K562 (cell line): ENCODE data around the gene ARHGAP18. TPM values are rescaled to one million over a fixed set of nuclear protein-coding genes. Genes with fewer than 3 reads are reported as not detected.

Source experiments
- ATAC-seq: fragments of 200-7000 bp; cut with Tn5 transposase; 3 replicates; pipeline ENCODE4 v1.9.1; 2020; ENCODE audit warnings: moderate library complexity
- BruUV-seq: library from RNA; stranded (reverse); fragments of 400-500 nt; replicated peaks from 2 replicates; lab custom pipeline; 2021; lab: Mats Ljungman, UMichigan
- CTCF ChIA-PET: fragments of 300-600 bp; formaldehyde crosslinking; extraction: SDS; loops from one replicate; lab custom pipeline; 2021; ENCODE audit warnings: low intra/inter-chr PET ratio; lab: Yijun Ruan, JAX
- POLR2A ChIA-PET: fragments of 300-600, 350-650 bp; sonication (Branson Sonifier 250); formaldehyde crosslinking; extraction: SDS; loops from one replicate; lab custom pipeline; 2021; ENCODE audit warnings: antibody characterized with exemption, inconsistent platforms; lab: Yijun Ruan, JAX
- DNase-seq, 4 experiments: peaks; one replicate each; pipeline versions ENCODE4 v3.0.0 to v3.0.0-alpha.2; 2011 to 2018; ENCODE audit warnings: low spot score in 3 of 4, mixed read lengths in 3 of 4; ENCODE audit errors: extremely low read depth in 1 of 4
- FAIRE-seq: peaks from 2 replicates; lab custom pipeline; 2011; peaks lifted over from hg19 to GRCh38; lab: Jason Lieb, UNC
- H2AFZ ChIP-seq: 2 replicates; pipeline ENCODE4 v1.6.0; 2011; ENCODE audit warnings: low read depth, low read length, control low read depth, inconsistent platforms
- H3K27ac ChIP-seq: fragments of 200-600 bp; 3 replicates; pipeline ENCODE4 v1.8.0; 2011; ENCODE audit warnings: low read depth, mild to moderate bottlenecking, control low read depth, inconsistent platforms, low read length, moderate library complexity, mixed read lengths; ENCODE audit errors: extremely low read depth
- H3K27me3 ChIP-seq, 2 experiments: fragments of 300-600 bp in 1 of 2; 2 replicates in 1 of 2; 3 replicates in 1 of 2; pipeline versions ENCODE4 v1.6.0 to v1.8.0; 2011; ENCODE audit warnings: inconsistent platforms in 2 of 2, low read length in 2 of 2, mild to moderate bottlenecking in 1 of 2, mixed read lengths in 1 of 2, moderate library complexity in 1 of 2; ENCODE audit not compliant: control insufficient read depth in 2 of 2, insufficient read depth in 2 of 2
- H3K36me3 ChIP-seq: fragments of 300-600 bp; 3 replicates; pipeline ENCODE4 v1.8.0; 2011; ENCODE audit warnings: mild to moderate bottlenecking, low read length, inconsistent platforms; ENCODE audit not compliant: control insufficient read depth, insufficient read depth
- H3K4me1 ChIP-seq, 2 experiments: fragments of 200-600 bp in 1 of 2; replicated peaks in 1 of 2; 2 replicates in 1 of 2; 3 replicates in 1 of 2; pipeline versions ENCODE4 v1.5.1 to v1.8.0; 2011; ENCODE audit warnings: inconsistent platforms in 2 of 2, low read length in 2 of 2, mild to moderate bottlenecking in 1 of 2, mixed read lengths in 1 of 2, moderate library complexity in 1 of 2; ENCODE audit not compliant: control insufficient read depth in 2 of 2, insufficient read depth in 2 of 2
- H3K4me2 ChIP-seq: 2 replicates; pipeline ENCODE4 v1.6.1; 2011; ENCODE audit warnings: low read length, control low read depth, inconsistent platforms, mixed read lengths; ENCODE audit not compliant: insufficient read depth
- H3K4me3 ChIP-seq: fragments of 200-600 bp; sonication (generic), shearing (Covaris generic); 2 replicates; pipeline ENCODE4 v1.5.1; 2016; ENCODE audit warnings: control low read depth, inconsistent platforms
- H3K79me2 ChIP-seq: fragments of 200-600 bp; 3 replicates; pipeline ENCODE4 v1.8.0; 2011; ENCODE audit warnings: low read length, inconsistent platforms; ENCODE audit not compliant: control insufficient read depth, insufficient read depth
- H3K9ac ChIP-seq, 2 experiments: 2 replicates each; pipeline versions ENCODE4 v1.6.0 to v1.6.1; 2011; ENCODE audit warnings: low read depth in 2 of 2, low read length in 2 of 2, control low read depth in 1 of 2, inconsistent platforms in 1 of 2, mild to moderate bottlenecking in 1 of 2, mixed read lengths in 1 of 2; ENCODE audit not compliant: insufficient read depth in 1 of 2
- H3K9me1 ChIP-seq: one replicate; pipeline ENCODE4 v1.6.0; 2011; ENCODE audit warnings: inconsistent platforms, mild to moderate bottlenecking, low read length, moderate library complexity; ENCODE audit not compliant: control insufficient read depth, insufficient read depth
- H3K9me3 ChIP-seq: replicated peaks from 2 replicates; pipeline ENCODE4 v1.5.1; 2011; ENCODE audit warnings: low read depth, low read length, inconsistent platforms; ENCODE audit not compliant: control insufficient read depth, insufficient read depth
- H4K20me1 ChIP-seq: replicated peaks from 2 replicates; pipeline ENCODE4 v1.6.1; 2011; ENCODE audit warnings: low read length, inconsistent platforms, mixed read lengths; ENCODE audit not compliant: control insufficient read depth, insufficient read depth
- CEBPG ChIP-seq, 3 experiments: fragments of 200-800 bp in 1 of 3; sonication (Bioruptor generic) in 1 of 3; sonication (generic) in 1 of 3; formaldehyde crosslinking in 1 of 3; IDR thresholded peaks in 2 of 3; conservative IDR thresholded peaks in 1 of 3; 2 replicates each; pipeline versions ENCODE4 v1.6.1 to v1.8.0; 2016 to 2022; ENCODE audit warnings: missing compliant biosample characterization in 2 of 3, missing genetic modification characterization in 2 of 3, mild to moderate bottlenecking in 1 of 3, missing genetic modification reagents in 1 of 3
- CTBP1 ChIP-seq: fragments of 450-650 bp; IDR thresholded peaks from 2 replicates; pipeline ENCODE4 v1.6.1; 2016; ENCODE audit warnings: borderline replicate concordance
- EHMT2 ChIP-seq: fragments of 450-650 bp; IDR thresholded peaks from 2 replicates; pipeline ENCODE4 v1.6.1; 2018; ENCODE audit warnings: antibody characterized with exemption
- GATA2 ChIP-seq: sonication (generic); formaldehyde crosslinking; IDR thresholded peaks from 2 replicates; pipeline ENCODE4 v1.4.0; 2020; ENCODE audit warnings: mild to moderate bottlenecking, missing genetic modification reagents
- ID3 ChIP-seq, 2 experiments: fragments of 250-450 bp in 1 of 2; fragments of 450-650 bp in 1 of 2; sonication (Bioruptor Pico) in 1 of 2; IDR thresholded peaks; 2 replicates each; pipeline versions ENCODE4 v1.6.1 to v1.8.0; 2016 to 2021; ENCODE audit warnings: mild to moderate bottlenecking in 2 of 2, moderate library complexity in 2 of 2, missing compliant biosample characterization in 1 of 2, missing genetic modification characterization in 1 of 2
- KDM2B ChIP-seq: fragments of 250-450 bp; sonication (Bioruptor Pico); IDR thresholded peaks from 2 replicates; pipeline ENCODE4 v1.8.0; 2021; ENCODE audit warnings: mild to moderate bottlenecking, moderate library complexity
- MTA3 ChIP-seq: fragments of 450-650 bp; formaldehyde crosslinking; IDR thresholded peaks from 2 replicates; pipeline ENCODE4 v1.6.1; 2017; ENCODE audit warnings: mild to moderate bottlenecking, borderline replicate concordance
- PKNOX1 ChIP-seq: fragments of 450-650 bp; IDR thresholded peaks from 2 replicates; pipeline ENCODE4 v1.6.1; 2016
- SMARCB1 ChIP-seq: IDR thresholded peaks from 2 replicates; pipeline ENCODE4 v1.6.1; 2011; ENCODE audit warnings: improper control_type of control experiment, low read depth; ENCODE audit not compliant: insufficient read length
- SMARCE1 ChIP-seq: fragments of 450-650 bp; IDR thresholded peaks from 2 replicates; pipeline ENCODE4 v1.7.1; 2016; ENCODE audit warnings: mild to moderate bottlenecking
- ZNF57 ChIP-seq: fragments of 450-650 bp; formaldehyde crosslinking; IDR thresholded peaks from 2 replicates; pipeline ENCODE4 v1.4.0; 2020; ENCODE audit warnings: mild to moderate bottlenecking, moderate library complexity
- ZNF592 ChIP-seq: fragments of 450-650 bp; IDR thresholded peaks from 2 replicates; pipeline ENCODE4 v1.6.1; 2017; ENCODE audit warnings: antibody characterized with exemption, mild to moderate bottlenecking
- ZNF766 ChIP-seq: fragments of 200-800 bp; sonication (Bioruptor generic); conservative IDR thresholded peaks from 2 replicates; pipeline ENCODE4 v1.6.1; 2016; ENCODE audit warnings: missing genetic modification characterization, missing compliant biosample characterization
- ZNF780A ChIP-seq: fragments of 250-450 bp; sonication (Bioruptor Pico); IDR thresholded peaks from 2 replicates; pipeline ENCODE4 v1.5.0; 2021; ENCODE audit warnings: mild to moderate bottlenecking
- in situ Hi-C: fragments of 300-500 bp; cut with MboI; formaldehyde crosslinking; loops from 4 replicates; pipeline ENCODE4 v1.15.0; 2018; ENCODE audit warnings: inconsistent platforms, mixed read lengths
- intact Hi-C: fragments of 100-400 bp; cut with micrococcal nuclease; formaldehyde crosslinking; loops from 2 replicates; pipeline ENCODE4 v1.14.2; 2022
- polyA plus RNA-seq, 8 experiments: library from polyadenylated mRNA; depleted of rRNA in 4 of 8; stranded (reverse) in 5 of 8; unstranded in 3 of 8; fragments of >200 nt; fragmentation: Nextera tagmentation in 2 of 8; fragmentation: Illumina TruSeq in 1 of 8; extraction: Ambion mirVana in 2 of 8; extraction: Trizol in 1 of 8; gene quantifications; 2 replicates each; pipeline versions ENCODE4 v1.2.1 to v1.2.3, GENCODE V29; 2011 to 2014; ENCODE audit warnings: inconsistent platforms in 1 of 8, missing spikeins in 1 of 8
- total RNA-seq, 7 experiments: library from RNA; depleted of rRNA in 6 of 7; stranded (reverse); fragments of >200 nt in 6 of 7; fragmentation: Illumina TruSeq in 2 of 7; extraction: Trizol in 2 of 7; gene quantifications; 2 replicates each; pipeline versions ENCODE4 v1.2.1 to v1.2.3, GENCODE V29; 2011 to 2021; ENCODE audit warnings: low replicate concordance in 1 of 7
- TF ChIP-seq, protein P1 (sequence below): fragments of 250-450 bp; sonication (Bioruptor Pico); IDR thresholded peaks from 2 replicates; pipeline ENCODE4 v1.4.0; 2020

ARHGAP18 gene
- total and polyA plus RNA-seq, 9 of the 15 experiments (the other 6 are each of a cell fraction or from before 2014, with no cell fraction given), result 13.3 to 29.7 (median 21.1) TPM

DNA sequence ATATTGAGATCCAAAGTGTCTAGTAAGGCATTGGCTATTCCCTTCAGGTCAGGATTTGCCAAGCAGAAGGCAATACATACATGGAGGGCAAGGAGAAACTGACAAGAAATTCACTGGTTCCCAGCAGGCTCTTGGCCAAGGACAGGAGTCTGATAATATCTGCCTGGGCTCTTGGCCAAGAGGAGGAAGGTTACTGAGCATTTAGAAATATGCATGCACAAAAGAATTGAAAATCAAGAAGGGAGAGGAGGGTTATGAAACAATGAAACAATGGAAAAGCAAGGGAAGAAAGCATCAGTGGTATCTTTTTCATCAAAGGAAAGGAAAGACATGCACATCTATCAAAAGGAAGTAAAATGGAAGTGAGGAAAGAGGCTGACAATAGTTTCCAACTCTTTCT, 42.4 kb downstream of the ARHGAP18 start:
- Histone ChIP-seq H3K4me3 (no peak overlapping the region), H3K27me3 (no peaks in the 10 kb centered on the region), H3K79me2 (peaks cover 49% of the 10 kb centered on the region), H3K4me2 (peak overlapping the region; percentile 59), H3K27ac (0 out of 3 replicates have a peak overlapping the region, but pooled peaks have one; percentile 6), H4K20me1 (no peaks in the 10 kb centered on the region), H3K9ac (no peak overlapping the region), H3K36me3 (no peaks in the 10 kb centered on the region), H3K4me1 (peaks cover 24 to 48% of the 10 kb centered on the region in 2 experiments), H2AFZ (no peak overlapping the region), H3K9me1 (no peaks in the 10 kb centered on the region), H3K9me3 (no peaks in the 10 kb centered on the region)
- POLR2A ChIA-PET, result no interaction called here
- ATAC-seq, result peak; percentile 64
- DNase-seq, result peak in 2 of 4 experiments; percentile 56 to 78
- intact Hi-C loops (no loop called here), in situ Hi-C loops (no loop called here)
- CTCF ChIA-PET, result interaction anchor here (1.2 kb wide), 1 partner anchor 69 kb away, joined by 6 read pairs; no protein-coding TSS in a partner anchor
- FAIRE-seq, result peak; percentile 86
- no TSS peak for BruUV-seq
- TF ChIP-seq ZNF780A (CRISPR knock-in tag) (no peak), KDM2B (CRISPR knock-in tag) (no peak), PKNOX1 (0 out of 2 replicates have a peak, but pooled peaks have one; percentile 8), SMARCE1 (peak; percentile 81; the same call in 1 of the 2 replicates), CEBPG (CRISPR knock-in tag; IDR thresholded peaks at IDR 0.05) (no peak), CEBPG (tag; conservative IDR thresholded peaks at IDR 0.05 in 1 of 2, IDR thresholded peaks at IDR 0.05 in 1 of 2) (peak in 1 of 2 experiments; percentile 25; a peak in 1 of 4 replicates), SMARCB1 (peak; percentile 36), ZNF57 (CRISPR knock-in tag) (no peak), MTA3 (0 out of 2 replicates have a peak, but pooled peaks have one; percentile 38), GATA2 (CRISPR knock-in tag) (peak; percentile 21; the same call in 1 of the 2 replicates), CTBP1 (peak; percentile 41; the same call in 1 of the 2 replicates), ZNF592 (peak; percentile 53; the same call in 1 of the 2 replicates), ID3 (CRISPR knock-in tag; IDR thresholded peaks at IDR 0.05) (no peak), ID3 (tag; IDR thresholded peaks at IDR 0.05) (no peak), ZNF766 (0 out of 2 replicates have a peak, but pooled peaks have one; percentile 36), EHMT2 (peak; percentile 69; the same call in 1 of the 2 replicates)
- TF ChIP-seq, protein P1, sequence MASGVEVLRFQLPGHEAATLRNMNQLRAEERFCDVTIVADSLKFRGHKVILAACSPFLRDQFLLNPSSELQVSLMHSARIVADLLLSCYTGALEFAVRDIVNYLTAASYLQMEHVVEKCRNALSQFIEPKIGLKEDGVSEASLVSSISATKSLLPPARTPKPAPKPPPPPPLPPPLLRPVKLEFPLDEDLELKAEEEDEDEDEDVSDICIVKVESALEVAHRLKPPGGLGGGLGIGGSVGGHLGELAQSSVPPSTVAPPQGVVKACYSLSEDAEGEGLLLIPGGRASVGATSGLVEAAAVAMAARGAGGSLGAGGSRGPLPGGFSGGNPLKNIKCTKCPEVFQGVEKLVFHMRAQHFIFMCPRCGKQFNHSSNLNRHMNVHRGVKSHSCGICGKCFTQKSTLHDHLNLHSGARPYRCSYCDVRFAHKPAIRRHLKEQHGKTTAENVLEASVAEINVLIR (CRISPR knock-in tag), result 0 out of 2 replicates have a peak, but pooled peaks have one; percentile 18
